Adrenal gland (tissue), 12 donors: ENCODE data around the gene PRKCA. TPM values are rescaled to one million over a fixed set of nuclear protein-coding genes. Genes with fewer than 3 reads are reported as not detected.

Experiments
- DNase-seq, 7 donors: peaks; one replicate each; pipeline ENCODE4 v3.0.0-alpha.2; 2019 to 2020
- H3K27ac ChIP-seq, 5 donors: fragments of 200-600 bp; sonication (generic) in 4 of 5; 1 replicate in 3 of 5; 2 replicates in 2 of 5; pipeline versions ENCODE4 v1.5.1 to v1.8.0; 2016 to 2020; ENCODE audit warnings: mild to moderate bottlenecking in 1 of 5
- H3K27me3 ChIP-seq: fragments of 200-600 bp; 2 replicates; pipeline ENCODE4 v1.8.0; 2021
- H3K36me3 ChIP-seq, 2 donors: fragments of 200-600 bp; replicated peaks in 1 of 2; 1 replicate in 1 of 2; 2 replicates in 1 of 2; pipeline versions ENCODE4 v1.5.1 to v1.8.0; 2018 to 2022
- H3K4me1 ChIP-seq, 2 donors: fragments of 200-600 bp; replicated peaks in 1 of 2; 1 replicate in 1 of 2; 2 replicates in 1 of 2; pipeline versions ENCODE4 v1.5.1 to v1.8.0; 2018 to 2021
- H3K4me3 ChIP-seq, 4 donors: fragments of 200-600 bp; sonication (generic) in 3 of 4; one replicate each; pipeline ENCODE4 v1.5.1; 2016 to 2018
- H3K9me3 ChIP-seq, 3 donors: fragments of 200-600 bp; sonication (generic) in 1 of 3; replicated peaks in 1 of 3; 1 replicate in 2 of 3; 2 replicates in 1 of 3; pipeline versions ENCODE4 v1.5.1 to v1.8.0; 2016 to 2021
- CTCF ChIP-seq, 6 experiments: fragments of 450-650 bp in 4 of 6; fragments of 200-600 bp in 2 of 6; sonication (generic) in 1 of 6; IDR thresholded peaks; 1 replicate in 5 of 6; 2 replicates in 1 of 6; pipeline versions ENCODE4 v1.5.1 to v1.8.0; 2016 to 2021; ENCODE audit warnings: antibody characterized with exemption in 6 of 6, mild to moderate bottlenecking in 2 of 6, moderate library complexity in 1 of 6
- POLR2A ChIP-seq, 2 donors: fragments of 450-650 bp; IDR thresholded peaks; one replicate each; pipeline ENCODE4 v1.6.1; 2017; ENCODE audit warnings: antibody characterized with exemption in 2 of 2, mild to moderate bottlenecking in 2 of 2, moderate library complexity in 1 of 2
- WGBS, 4 donors: extraction: QIAGEN DNeasy Blood & Tissue Kit in 2 of 4; methylation state at CpG; one replicate each; pipeline versions ENCODE4 v1.1.5 to v1.1.7; 2013 to 2017; 5-methylcytosine and 5-hydroxymethylcytosine counted together
- intact Hi-C, 2 donors: fragments of 100-400 bp; cut with DNase I; formaldehyde crosslinking; loops; one replicate each; pipeline versions ENCODE4 v1.14.1 to v1.15.0; 2022 to 2023
- polyA plus RNA-seq, 3 donors: library from polyadenylated mRNA; stranded (reverse); fragments of 200-250 nt in 2 of 3; fragments of 350-450 nt in 1 of 3; fragmentation: Illumina TruSeq in 1 of 3; extraction: RNeasy Lipid Tissue Mini Kit (QIAGEN cat#74804) in 1 of 3; gene quantifications; one replicate each; pipeline ENCODE4 v1.2.3, GENCODE V29; 2013 to 2014
- total RNA-seq, 9 donors: library from RNA; depleted of rRNA in 4 of 9; stranded (reverse); fragments of >200 nt in 4 of 9; fragments of 120-200 nt in 1 of 9; fragmentation: NEBNext Ultra II Directional in 1 of 9; extraction: Animal tissue kit (Norgen Biotek cat#: 25700) in 1 of 9; gene quantifications; one replicate each; pipeline versions ENCODE4 v1.1.0 to v1.2.4, GENCODE V29; 2013 to 2023
- donor health status: healthy with polysubstance abuse.
- donor health status: Bipolar disorder and iron deficiency.
- donor health status: DM: yes; HTN: yes; CAD: no.
- donor health status: DM: no; HTN: no; CAD: no.
- donor health status: DM: no; HTN: no; CAD: no.
- donor health status: DM: yes; HTN: yes; CAD: no.

The PRKCA gene
- total and polyA plus RNA-seq, 12 donors: 15.1 to 202 (median 84.1) TPM

- TF ChIP-seq POLR2A (IDR thresholded peaks at IDR 0.05) (no peak), CTCF (IDR thresholded peaks at IDR 0.05) (no peak)
- Histone ChIP-seq H3K27me3 (no peaks in the 10 kb centered on the region), H3K36me3 (no peaks in the 10 kb centered on the region), H3K4me1 (peaks cover 11 to 35% of the 10 kb centered on the region in 2 donors), H3K27ac (peak overlapping the region in 3 of 5 donors; percentile 10 to 58 (median 27)), H3K4me3 (no peak overlapping the region), H3K9me3 (no peaks in the 10 kb centered on the region)
- intact Hi-C loops: no loop called here
- WGBS, 4 donors: 60 to 68% (median 65%) methylated on average over 4 of the region's 4 CpGs
- DNase-seq: no peak
Observed at GRCh38 chr17:66542129-66542966, 239.9 kb downstream of the PRKCA start.

- Histone ChIP-seq H3K36me3 (no peaks in the 10 kb centered on the region), H3K27me3 (no peaks in the 10 kb centered on the region), H3K4me1 (peaks cover 15 to 42% of the 10 kb centered on the region in 2 donors), H3K4me3 (no peak overlapping the region), H3K27ac (no peak overlapping the region), H3K9me3 (no peaks in the 10 kb centered on the region)
- DNase-seq: no peak
- intact Hi-C loops: no loop called here
- TF ChIP-seq POLR2A (IDR thresholded peaks at IDR 0.05) (no peak), CTCF (IDR thresholded peaks at IDR 0.05) (no peak)
- WGBS, 4 donors: 92 to 95% (median 93%) methylated on average over 3 of the region's 3 CpGs
Observed at GRCh38 chr17:66542967-66543520, 240.6 kb downstream of the PRKCA start.

DNA sequence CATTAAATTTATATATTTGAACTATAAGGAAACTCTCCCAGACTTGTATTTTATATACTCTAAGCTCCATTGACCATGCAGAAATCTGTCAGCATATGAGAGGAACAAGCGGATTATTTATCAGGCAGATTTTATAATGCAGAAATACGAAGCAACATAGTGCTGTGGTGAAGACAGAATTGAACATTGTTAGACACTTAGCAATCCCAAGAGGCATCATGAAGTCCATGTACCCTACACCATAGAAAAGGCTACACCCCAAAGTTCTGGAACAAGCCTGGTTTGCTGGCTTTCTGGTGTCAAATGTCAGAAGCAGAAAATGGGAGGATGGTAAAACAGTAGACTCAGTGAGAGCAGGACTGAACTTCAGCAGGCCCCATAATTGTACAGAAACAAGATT, 241.1 kb downstream of the PRKCA start:
- Histone ChIP-seq H3K27ac (no peak overlapping the region), H3K4me3 (no peak overlapping the region), H3K4me1 (peaks cover 19 to 47% of the 10 kb centered on the region in 2 donors), H3K36me3 (no peaks in the 10 kb centered on the region), H3K27me3 (no peaks in the 10 kb centered on the region), H3K9me3 (no peaks in the 10 kb centered on the region)
- no peak for TF ChIP-seq POLR2A (IDR thresholded peaks at IDR 0.05)
- no peak for TF ChIP-seq CTCF (IDR thresholded peaks at IDR 0.05)
- intact Hi-C loops: no loop called here
- WGBS, 4 donors: 96 to 98% (median 97%) methylated on average over 2 of the region's 2 CpGs
- no peak for DNase-seq

- Histone ChIP-seq H3K36me3 (no peaks in the 10 kb centered on the region), H3K27ac (no peak overlapping the region), H3K27me3 (no peaks in the 10 kb centered on the region), H3K9me3 (no peaks in the 10 kb centered on the region), H3K4me1 (peaks cover 24 to 39% of the 10 kb centered on the region in 2 donors), H3K4me3 (no peak overlapping the region)
- WGBS, 4 donors: 90 to 97% (median 92%) methylated on average over 2 of the region's 2 CpGs
- no peak for TF ChIP-seq CTCF (IDR thresholded peaks at IDR 0.05)
- no peak for TF ChIP-seq POLR2A (IDR thresholded peaks at IDR 0.05)
- no peak for DNase-seq
- intact Hi-C loops: no loop called here
Observed at GRCh38 chr17:66545918-66546317, 243.5 kb downstream of the PRKCA start.
